ENCODE measurements around the gene RPUSD4.

DNA sequence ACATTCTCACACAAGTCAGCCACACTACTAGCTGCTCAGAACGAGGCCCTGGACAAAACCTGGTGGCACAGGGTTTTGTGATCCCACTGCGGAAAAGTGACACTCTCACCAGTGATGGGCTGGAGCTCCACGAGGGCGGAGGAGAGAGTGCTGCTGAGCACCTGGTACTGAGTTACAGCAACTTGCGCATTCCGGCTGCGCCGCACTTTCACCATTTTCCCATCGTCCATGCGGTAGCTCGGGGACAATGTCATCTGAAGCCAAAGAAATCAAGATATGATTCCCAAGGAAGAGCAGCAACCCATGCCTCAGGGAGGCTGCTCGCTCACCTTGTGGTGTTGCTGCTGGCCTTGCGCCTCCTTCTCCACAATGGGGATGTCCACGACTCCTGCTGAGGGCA is 6.1 kb downstream of the RPUSD4 start:
- TF ChIP-seq, protein P1, sequence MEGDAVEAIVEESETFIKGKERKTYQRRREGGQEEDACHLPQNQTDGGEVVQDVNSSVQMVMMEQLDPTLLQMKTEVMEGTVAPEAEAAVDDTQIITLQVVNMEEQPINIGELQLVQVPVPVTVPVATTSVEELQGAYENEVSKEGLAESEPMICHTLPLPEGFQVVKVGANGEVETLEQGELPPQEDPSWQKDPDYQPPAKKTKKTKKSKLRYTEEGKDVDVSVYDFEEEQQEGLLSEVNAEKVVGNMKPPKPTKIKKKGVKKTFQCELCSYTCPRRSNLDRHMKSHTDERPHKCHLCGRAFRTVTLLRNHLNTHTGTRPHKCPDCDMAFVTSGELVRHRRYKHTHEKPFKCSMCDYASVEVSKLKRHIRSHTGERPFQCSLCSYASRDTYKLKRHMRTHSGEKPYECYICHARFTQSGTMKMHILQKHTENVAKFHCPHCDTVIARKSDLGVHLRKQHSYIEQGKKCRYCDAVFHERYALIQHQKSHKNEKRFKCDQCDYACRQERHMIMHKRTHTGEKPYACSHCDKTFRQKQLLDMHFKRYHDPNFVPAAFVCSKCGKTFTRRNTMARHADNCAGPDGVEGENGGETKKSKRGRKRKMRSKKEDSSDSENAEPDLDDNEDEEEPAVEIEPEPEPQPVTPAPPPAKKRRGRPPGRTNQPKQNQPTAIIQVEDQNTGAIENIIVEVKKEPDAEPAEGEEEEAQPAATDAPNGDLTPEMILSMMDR (IDR thresholded peaks at IDR 0.05 in 4 of 5, conservative IDR thresholded peaks at IDR 0.05 in 1 of 5), result no peak
- TF ChIP-seq POLR2A (IDR thresholded peaks at IDR 0.05), result no peak

All from gastrocnemius medialis (tissue), 4 donors.